PFSK-1 (cell line): ENCODE results near the gene SCN5A.

Experiments
- FOXP2 ChIP-seq: optimal IDR thresholded peaks from 2 replicates; pipeline ENCODE3; 2011; ENCODE audit warnings: borderline replicate concordance, control low read depth, inconsistent platforms; ENCODE audit not compliant: insufficient read depth; ENCODE audit errors: extremely low read length, extremely low read depth
- POLR2AphosphoS5 ChIP-seq: IDR thresholded peaks from 2 replicates; pipeline ENCODE4 v1.6.1; 2012; ENCODE audit warnings: low read depth, mild to moderate bottlenecking, control low read depth, low read length, moderate library complexity
- REST ChIP-seq, 2 experiments: IDR thresholded peaks; 2 replicates each; pipeline versions ENCODE4 v1.6.1 to v1.8.0; 2011 to 2012; ENCODE audit warnings: low read depth in 2 of 2, low read length in 2 of 2, control low read depth in 1 of 2, inconsistent platforms in 1 of 2, mild to moderate bottlenecking in 1 of 2, moderate library complexity in 1 of 2; ENCODE audit not compliant: insufficient read depth in 1 of 2
- SIN3A ChIP-seq: IDR thresholded peaks from 2 replicates; pipeline ENCODE4 v1.6.1; 2012; ENCODE audit warnings: mild to moderate bottlenecking, low read length, moderate library complexity, borderline replicate concordance; ENCODE audit not compliant: insufficient read depth
- TAF1 ChIP-seq: IDR thresholded peaks from 2 replicates; pipeline ENCODE4 v1.6.1; 2012; ENCODE audit warnings: low read length, control low read depth, borderline replicate concordance; ENCODE audit not compliant: insufficient read depth

The SCN5A gene

GRCh38 chr3:38634111-38634510 lies 15.4 kb downstream of the SCN5A start:
- TF ChIP-seq SIN3A (no peak), REST (IDR thresholded peaks at IDR 0.05; ENCODE audit: insufficient read depth in 1 of 2, low read depth in 2 of 2, low read length in 2 of 2) (no peak), POLR2AphosphoS5 (no peak), FOXP2 (no peak), TAF1 (no peak)

DNA sequence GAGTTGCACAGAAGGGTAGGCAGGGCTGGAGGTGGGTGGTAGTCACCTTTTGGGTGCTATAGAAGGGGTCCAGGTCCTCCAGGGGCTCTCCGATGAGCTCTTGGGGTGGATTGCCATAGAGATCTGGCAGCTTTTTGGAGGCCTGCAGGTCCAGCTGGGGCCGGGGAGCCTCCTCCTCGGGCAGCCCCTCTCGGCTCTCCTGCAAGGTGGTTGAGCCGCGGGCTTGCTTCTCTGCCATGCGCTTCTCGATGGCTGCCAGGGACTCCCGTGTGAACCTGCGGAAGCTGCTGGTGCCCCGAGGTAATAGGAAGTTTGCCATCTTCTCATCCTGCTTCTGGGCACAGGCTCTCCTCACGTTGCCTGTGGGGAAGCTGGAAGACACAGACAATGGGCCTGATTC lies 16.5 kb downstream of the SCN5A start:
- no peak for TF ChIP-seq REST (IDR thresholded peaks at IDR 0.05; ENCODE audit: insufficient read depth in 1 of 2, low read depth in 2 of 2, low read length in 2 of 2)
- no peak for TF ChIP-seq TAF1
- no peak for TF ChIP-seq POLR2AphosphoS5
- TF ChIP-seq SIN3A: no peak
- TF ChIP-seq FOXP2: no peak

GRCh38 chr3:38630606-38631005 lies 18.9 kb downstream of the SCN5A start:
- no peak for TF ChIP-seq REST (IDR thresholded peaks at IDR 0.05; ENCODE audit: insufficient read depth in 1 of 2, low read depth in 2 of 2, low read length in 2 of 2)
- TF ChIP-seq POLR2AphosphoS5: no peak
- no peak for TF ChIP-seq SIN3A
- TF ChIP-seq TAF1: no peak
- TF ChIP-seq FOXP2: no peak

- TF ChIP-seq SIN3A: no peak
- no peak for TF ChIP-seq POLR2AphosphoS5
These were observed 19.4 kb downstream of the SCN5A start for GRCh38 chr3:38630070-38630469.

DNA sequence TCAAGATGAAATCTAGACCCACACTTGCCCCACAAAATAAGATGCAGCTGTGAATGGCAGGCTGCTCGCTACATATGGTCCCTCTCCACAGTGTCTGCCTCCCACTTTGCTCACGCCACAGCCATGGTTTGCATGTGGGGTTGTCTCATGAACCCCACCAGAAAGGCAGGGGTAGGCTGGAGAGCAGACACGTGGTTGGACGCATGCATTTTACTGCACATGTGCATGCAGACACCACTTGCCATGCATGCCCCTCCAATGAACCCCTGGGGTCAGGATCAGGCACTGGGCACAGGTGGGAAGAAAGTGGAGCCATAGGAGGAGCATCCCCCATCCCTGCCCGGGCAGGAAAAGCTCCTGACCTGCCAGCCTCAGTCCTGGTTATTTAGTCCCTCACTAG lies 20.7 kb downstream of the SCN5A start:
- TF ChIP-seq POLR2AphosphoS5: no peak
- no peak for TF ChIP-seq REST (IDR thresholded peaks at IDR 0.05; ENCODE audit: insufficient read depth in 1 of 2, low read depth in 2 of 2, low read length in 2 of 2)
- TF ChIP-seq TAF1: no peak
- no peak for TF ChIP-seq SIN3A
- TF ChIP-seq FOXP2: no peak

GRCh38 chr3:38627956-38628355 lies 21.5 kb downstream of the SCN5A start:
- TF ChIP-seq FOXP2: no peak
- no peak for TF ChIP-seq TAF1
- TF ChIP-seq SIN3A: no peak
- no peak for TF ChIP-seq REST (IDR thresholded peaks at IDR 0.05; ENCODE audit: insufficient read depth in 1 of 2, low read depth in 2 of 2, low read length in 2 of 2)
- no peak for TF ChIP-seq POLR2AphosphoS5
